Stimulated activated CD4-positive, alpha-beta T cell treated with anti-CD3 and anti-CD28 coated beads, TNF-alpha, amount 100 ng/mL, for 1 hour (primary cell): Measurements from ENCODE around the gene ZNF616.
"Not testable (repeated sequence)": the region's sequence is repeated elsewhere in the genome, so short reads cannot be mapped to it uniquely, and the experiment has no call there.

Source experiments
- DNase-seq, 3 donors: peaks; one replicate each; pipeline ENCODE4 v3.0.0-alpha.2; 2020; ENCODE audit warnings: low read depth in 3 of 3, low spot score in 1 of 3

Gene ZNF616

DNA sequence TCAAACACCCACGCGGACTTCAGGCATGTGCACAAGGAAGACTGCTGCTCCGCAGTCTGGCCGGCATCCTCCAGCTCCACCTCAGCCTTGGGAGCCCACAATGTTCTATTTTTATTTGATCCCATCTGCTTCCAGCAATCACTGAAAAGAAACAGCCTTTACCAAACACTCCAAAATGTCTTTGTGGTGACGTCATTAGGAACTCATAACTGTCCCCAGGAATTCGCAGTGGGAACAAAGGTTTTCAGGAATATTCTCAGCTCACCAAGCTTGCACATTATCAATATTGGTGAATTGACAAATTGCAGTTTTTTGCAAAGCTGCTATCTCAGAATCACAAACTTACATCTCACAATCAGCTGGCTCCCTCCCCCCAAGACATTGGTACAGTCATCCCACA lies 29.0 kb downstream of the ZNF616 start:
- no peak for DNase-seq

DNA sequence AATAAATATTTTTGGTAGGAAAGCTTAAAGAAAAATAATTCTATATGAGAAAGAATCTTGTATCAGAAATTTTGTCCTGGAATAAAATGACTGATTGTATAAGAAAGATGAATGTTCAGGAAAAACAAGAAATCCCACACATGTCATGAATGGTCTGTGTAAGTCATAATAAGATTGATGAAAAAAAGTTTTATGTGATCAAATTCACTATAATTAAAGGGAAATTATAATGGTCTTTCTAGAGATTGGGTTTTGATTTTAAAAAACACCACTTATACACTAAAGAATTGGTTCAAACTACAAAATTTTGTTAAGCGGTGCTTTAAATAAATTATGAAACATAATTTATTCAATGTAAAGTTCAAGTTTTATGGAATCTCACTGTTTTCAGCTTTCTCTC lies 37.0 kb downstream of the ZNF616 start:
- no peak for DNase-seq

DNA sequence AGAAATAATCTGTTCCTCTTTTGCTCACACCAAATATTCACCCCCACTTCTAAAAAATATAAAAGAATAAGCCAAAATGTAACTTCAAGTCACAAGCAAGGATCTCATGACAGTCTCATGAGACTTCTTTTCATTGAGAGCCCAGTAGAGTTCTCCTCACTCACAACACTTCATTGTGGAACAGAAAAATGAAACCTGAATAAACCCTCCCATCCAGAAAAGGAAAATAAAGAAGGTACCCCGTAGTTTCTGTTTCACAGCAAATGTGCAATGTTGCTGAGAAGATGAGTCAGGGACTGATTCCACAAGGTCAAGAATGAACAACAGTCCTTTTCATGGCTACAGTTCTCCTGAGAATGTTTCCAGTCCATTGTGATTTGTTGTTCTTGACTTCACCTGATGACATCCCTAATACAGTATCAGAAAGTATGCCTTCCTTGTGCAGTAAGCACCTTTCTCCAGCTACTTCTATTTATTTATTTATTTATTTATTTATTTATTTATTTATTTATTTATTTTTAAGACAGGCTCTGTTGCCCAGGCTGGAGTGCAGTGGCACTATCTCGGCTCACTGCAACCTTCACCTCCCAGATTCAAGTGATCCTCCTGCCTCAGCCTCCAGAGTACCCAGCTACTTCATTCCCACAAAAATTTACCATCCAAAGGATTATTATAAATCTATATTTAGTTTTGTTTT lies 37.7 kb downstream of the ZNF616 start:
- no peak for DNase-seq

DNA sequence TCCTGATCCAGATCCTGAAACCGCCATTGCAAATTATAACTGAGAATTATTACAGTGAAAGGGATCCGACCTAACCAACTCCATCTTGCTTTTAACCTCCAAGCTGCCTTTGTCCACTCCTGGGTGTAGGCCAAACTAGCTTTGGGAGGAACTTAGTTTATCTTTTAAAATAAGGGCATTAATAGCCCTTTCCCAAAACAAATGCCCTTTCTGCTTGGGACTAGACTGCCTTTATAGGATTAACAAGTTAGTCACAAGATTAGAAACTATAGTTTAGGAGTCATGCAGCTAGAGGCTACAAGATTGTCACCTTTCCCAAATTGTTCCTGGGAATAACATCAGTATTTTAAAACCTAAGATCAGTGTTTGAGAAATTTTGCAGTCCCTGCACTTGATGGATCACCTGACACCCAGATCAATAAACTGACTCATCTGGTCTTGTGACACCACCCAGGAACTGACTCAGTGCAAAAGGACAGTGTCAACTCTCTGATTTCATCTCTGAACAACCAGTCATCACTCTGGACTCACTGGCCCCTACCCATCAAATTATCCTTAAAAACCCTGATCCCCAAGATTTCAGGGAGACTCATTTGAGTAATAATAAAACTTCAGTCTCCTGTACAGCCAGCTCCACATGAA lies 40.1 kb downstream of the ZNF616 start:
- no peak for DNase-seq

- DNase-seq = not testable (repeated sequence)
Measured at GRCh38 chr19:52096416-52096815, 43.3 kb downstream of the ZNF616 start.

GRCh38 chr19:52095172-52096014 lies 44.3 kb downstream of the ZNF616 start, which contains the start of gene ZNF841:
Gene ZNF841, minus strand, starts transcription at chr19:52095765. Its CDS starts 10,964 bp downstream, at chr19:52084801.
- DNase-seq = peak; percentile 50 to 77 (median 64)

GRCh38 chr19:52094526-52095130 lies 45.1 kb downstream of the ZNF616 start:
- DNase-seq = no peak

DNA sequence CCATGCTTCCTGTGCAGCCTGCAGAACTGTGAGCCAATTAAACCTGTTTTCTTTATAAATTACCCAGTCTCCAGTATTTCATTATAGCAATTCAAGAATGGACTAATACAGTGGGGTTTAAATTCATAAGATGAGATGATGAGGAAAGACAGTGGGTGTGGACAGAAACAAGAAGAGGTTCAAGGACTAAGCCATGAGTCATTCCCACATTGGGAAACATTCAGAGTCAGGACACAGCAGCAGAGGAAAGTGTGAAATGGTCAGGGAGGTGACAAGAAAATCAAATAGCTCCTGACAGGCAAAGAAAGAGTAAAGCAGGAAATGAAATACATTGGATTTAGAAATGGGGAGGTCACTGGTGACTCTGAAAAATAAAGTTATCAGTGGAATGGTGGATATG lies 53.3 kb downstream of the ZNF616 start:
- no peak for DNase-seq

- no peak for DNase-seq
Measured at GRCh38 chr19:52070496-52070895, 69.2 kb downstream of the ZNF616 start.

DNA sequence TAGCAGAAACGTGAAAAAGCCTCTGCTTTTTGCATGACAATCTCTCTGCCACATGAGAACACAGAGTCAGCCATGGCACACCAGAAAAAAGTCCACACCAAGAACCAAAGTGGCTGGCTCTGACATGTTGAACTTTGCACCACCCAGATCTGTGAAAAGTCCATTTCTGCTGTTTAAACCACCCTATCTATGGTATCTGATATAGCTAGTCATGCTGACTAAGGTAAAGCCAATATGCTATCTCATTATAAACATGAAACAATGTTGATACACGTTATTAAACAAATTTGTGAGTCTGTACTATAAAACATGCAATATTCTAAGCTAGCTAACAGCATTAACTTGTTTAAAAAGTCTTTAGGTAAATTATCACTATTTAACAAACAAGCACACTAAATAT lies 70.1 kb downstream of the ZNF616 start:
- no peak for DNase-seq

GRCh38 chr19:52066258-52066863 lies 73.4 kb downstream of the ZNF616 start:
- no peak for DNase-seq

DNA sequence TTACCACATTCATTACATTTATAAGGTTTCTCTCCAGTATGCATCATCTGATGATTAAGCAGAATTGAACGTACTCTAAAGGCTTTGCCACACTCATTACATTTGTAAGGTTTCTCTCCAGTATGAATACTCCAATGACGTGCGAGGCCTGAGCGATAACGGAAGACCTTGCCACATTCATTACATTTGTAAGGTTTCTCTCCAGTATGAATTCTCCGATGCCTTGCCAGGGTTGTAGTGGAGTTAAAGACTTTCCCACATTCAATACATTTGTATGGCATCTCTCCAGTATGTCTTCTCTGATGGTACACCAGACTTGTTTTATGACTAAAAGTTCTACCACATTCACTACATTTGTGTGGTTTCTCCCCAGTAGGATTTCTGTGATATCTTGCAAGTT lies 74.3 kb downstream of the ZNF616 start:
- no peak for DNase-seq
